Cerebellar nuclear complex (tissue), 1 donor: ENCODE measurements around the gene SNTA1.
"Not testable (repeated sequence)": the region's sequence is repeated elsewhere in the genome, so short reads cannot be mapped to it uniquely, and the experiment has no call there.

Experiments
- DNase-seq, 2 experiments: peaks; one replicate each; lab custom pipeline; 2025; lab: John Stamatoyannopoulos, UW

Gene SNTA1

DNA sequence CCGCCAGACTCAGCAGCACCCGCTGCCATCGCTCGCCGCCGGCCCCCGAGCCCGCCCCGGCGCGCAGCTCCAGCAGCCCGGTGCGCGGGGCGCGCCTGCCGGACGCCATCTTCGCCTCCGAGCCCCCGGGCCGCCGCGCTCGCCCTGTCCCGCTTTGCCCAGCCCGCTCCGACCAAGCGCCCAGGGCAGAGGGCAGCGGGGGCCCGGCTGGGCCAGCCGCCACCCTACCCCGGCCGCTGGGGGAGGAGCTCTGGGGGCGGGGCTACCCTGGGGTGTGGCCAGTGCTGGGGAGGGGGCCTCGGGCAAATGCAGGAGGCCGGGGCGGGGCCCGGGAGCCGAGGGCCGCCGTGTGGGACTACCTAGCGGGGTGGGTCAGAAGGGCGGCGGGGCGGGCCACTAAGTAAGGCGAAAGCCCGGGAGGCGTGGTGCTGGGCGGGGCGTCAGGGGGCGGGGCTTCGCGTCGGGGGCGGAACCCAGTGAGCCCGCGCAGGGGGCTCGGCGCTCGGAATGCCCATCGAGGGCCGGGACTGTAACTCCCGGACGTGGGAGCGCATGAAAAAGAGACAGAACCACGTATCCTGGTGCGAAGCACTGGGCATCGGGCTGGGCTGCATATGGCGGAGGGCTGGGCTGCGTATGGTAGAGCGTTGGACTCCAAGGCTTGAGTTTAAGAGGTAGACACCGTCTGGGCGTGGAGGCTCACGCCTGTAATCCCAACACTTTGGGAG is at the start of gene SNTA1:
SNTA1 (minus strand) TSS at position 252 of the 728 bp plus-strand sequence; CDS start at position 109, 143 bp downstream.
- DNase-seq = no peak

DNA sequence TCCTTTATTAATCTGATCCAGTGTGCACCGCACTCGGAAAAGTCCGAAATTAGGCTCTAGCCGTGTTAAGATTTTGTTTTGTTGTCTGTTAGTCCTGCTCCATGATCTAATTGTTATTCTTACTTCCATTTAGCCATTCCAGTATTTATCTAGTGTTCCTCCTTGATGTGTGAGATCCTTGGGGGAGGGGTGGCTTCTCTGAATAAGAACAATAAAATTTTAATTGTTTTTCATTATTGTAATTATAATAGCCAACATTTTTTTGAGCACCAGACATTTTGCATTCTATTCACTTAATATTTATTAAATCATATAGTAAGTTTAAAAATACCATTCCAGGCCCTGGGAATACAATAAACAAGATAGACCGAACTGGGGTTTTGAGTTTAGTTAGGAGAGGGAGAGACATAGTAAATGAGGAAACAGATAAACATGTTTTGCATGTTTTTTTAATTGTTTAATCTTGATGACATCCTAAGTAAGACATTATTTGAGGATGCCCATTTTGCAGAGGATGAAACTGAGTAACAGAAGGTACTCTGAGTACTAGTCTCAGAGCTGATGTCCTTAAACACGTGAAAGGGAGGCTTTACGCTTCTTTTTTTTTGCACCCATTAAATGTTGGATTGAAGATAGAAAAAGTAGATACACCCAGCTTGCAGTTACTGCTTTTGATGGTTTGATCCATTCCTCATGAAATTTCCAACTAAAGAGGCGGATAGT is 47.5 kb upstream of the SNTA1 start:
- no peak for DNase-seq

DNA sequence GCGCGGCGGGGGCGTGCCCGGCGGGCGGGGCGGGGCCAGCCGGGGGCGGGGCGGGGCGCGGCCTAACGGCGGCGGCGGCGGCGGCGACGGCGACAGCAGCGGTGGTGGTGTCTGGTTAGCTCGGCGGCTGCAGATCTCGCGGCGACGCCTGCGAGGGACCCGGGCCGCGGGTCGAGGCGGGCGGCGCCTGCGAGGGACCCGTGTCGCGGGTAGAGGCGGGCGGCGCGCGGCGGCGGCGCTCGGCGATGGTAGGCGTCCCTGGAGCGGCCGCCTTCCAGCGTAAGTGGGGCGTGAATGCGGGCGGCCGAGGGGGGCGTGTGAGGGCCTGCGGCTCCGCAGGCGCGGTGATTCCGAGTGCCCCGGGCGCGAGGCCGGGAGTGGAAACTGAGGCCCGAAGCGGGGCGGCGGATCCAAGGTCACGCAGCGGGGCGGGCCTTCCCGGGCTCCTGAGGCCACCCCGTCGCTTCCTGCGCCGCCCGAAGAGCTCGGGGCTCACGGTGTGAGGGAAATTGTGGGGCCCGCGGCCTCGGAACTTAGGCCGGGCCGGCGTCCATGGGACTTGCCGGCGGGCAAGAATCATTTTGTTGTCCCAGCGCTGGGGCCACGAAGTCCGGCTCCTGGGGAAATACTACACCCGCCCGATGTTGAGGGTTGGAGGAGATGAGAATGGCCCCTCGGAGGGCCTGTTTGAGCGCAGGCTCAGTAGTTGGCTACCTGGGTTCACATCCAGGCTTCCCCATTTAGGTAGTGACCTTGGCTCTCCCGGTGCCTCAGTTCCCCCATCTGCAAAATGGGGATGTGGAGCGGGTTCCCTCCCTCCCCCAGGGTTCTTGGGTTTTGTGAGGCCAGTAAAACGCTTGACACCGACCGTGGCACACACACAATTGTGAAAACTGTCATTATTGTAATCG is 46.7 kb upstream of the SNTA1 start, which contains the start of gene CBFA2T2:
CBFA2T2 (plus strand) TSS at position 74 of the 911 bp plus-strand sequence; CDS start at position 246, 172 bp downstream.
- DNase-seq = no peak

DNA sequence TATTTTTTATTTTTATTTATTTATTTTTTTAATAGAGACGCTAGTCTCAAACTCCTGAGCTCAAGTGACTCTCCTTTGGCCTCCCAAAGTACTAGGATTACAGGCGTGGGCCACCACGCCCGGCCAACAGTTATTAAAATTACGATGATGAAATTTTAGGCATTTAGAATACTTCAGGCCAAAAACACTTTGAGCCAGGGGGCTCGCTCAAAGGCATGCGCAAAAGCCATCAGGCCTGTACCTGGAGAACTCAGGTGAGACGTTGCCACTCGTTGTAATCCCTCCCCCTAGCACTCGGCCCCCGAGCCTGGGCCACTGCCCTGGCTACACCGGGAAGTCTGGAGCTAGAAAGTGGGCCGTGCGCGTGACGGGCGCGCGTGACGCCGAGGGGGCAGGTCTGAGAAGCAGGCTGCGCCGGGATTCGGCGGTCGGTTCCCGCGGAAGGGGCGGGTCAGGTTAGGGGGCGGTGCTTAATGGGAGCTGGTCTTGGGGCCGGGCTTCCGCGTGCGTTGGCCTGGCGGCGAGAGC is 46.0 kb upstream of the SNTA1 start:
- DNase-seq = peak; percentile 94 to 97

DNA sequence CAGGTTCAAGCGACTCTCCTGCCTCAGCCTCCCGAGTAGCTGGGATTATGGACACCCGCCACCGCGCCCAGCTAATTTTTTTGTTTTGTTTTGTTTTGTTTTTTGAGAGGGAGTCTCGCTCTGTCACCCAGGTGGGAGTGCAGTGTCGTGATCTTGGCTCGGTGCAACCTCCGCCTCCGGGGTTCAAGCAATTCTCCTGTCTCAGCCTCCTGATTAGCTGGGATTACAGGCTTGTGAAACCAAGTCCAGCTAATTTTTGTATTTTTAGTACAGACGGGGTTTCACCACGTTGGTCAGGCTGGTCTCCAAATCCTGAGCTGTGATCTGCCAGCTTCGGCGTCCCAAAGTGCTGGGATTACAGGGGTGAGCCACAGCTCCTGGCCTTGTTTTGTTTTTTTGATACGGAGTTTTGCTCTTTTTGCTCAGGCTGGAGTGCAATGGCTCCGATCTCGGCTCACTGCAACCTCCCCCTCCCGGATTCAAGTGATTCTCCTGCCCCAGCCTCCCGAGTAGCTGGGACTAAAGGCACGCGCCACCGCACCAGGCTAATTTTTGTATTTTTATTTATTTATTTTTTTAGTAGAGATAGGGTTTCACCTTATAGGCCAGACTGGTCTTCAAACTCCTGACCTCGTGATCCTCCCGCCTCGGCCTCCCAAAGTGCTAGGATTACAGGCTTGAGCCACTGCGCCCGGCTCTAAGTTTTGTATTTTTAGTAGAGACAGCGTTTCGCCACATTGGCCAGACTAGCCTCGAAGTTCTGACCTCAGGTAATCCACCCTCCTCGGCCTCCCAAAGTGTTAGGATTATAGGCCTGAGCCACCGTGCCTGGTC is 45.3 kb upstream of the SNTA1 start:
- DNase-seq = not testable (repeated sequence)

DNA sequence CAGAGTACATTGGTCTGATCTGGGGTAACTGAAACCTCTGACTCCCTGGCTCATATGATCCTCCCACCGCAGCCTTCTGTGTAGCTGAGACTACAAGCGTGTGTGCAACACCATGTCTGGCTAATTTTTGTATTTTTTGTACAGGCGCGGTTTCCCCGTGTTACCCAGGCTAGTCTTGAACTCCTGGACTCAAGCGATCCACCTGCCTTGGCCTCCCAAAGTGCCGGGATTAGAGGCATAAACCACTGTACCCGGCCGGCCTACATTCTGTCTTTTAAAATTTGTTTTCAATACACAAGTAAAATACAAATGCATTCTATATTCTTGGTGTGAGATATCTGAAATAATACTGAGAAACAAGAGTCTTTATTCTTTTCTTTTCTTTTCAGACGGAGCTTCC is 44.6 kb upstream of the SNTA1 start:
- DNase-seq = no peak

DNA sequence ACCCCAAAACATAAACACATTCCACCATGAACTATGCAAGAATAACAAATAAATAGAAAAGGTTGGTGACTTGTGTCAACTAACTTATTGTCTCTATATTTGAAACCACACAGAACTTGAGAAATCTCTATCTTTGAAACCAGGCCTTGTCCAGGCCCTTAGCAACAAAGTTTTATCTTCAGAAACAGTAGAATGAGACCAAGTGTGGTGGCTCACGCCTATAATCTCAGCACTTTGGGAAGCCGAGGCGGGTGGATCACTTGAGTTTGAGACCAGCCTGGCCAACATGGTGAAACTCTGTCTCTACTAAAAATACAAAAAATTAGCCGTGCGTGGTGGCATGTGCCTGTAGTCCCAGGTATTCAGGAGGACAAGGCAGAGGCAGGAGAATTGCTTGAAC is 39.6 kb upstream of the SNTA1 start:
- DNase-seq = not testable (repeated sequence)

DNA sequence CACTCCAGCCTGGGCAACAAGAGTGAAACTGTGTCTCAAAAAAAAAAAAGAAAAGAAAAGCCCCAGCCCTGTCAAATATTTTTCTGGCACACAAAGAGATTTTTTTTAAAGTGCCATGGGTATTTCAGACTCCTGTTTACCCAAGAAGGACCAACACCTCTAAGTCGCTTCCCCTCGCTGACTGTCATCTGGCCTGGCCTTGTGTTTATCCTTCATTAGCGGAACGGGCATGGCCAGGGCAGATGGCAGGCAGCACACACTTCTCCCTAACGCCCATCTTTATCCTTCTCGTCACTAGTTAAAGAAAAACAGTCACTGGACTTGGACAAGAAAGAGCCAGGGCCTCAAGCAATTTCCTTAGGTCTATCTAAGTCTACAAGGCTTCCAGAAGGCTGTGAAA is 39.0 kb upstream of the SNTA1 start:
- no peak for DNase-seq

DNA sequence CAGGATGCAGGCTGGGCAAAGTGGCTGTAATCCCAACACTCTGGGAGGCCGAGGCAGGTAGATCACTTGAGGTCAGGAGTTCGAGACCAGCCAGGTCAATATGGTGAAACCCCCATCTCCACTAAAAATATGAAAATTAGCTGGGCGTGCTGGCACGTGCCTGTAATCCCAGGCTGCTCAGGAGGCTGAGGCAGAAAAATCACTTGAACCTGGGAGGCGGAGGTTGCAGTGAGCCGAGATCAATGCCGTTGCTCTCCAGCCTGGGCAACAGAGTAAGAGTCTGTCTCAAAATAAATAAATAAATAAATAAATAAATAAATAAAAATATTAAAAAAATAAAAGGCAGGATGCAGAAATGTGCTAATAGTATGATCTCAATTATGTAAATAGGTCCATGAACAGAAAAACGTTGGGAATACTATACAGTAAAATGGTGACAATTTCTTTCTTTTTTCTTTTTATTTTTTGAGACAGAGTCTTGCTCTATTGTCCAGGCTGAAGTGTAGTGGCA is 37.9 kb upstream of the SNTA1 start:
- no peak for DNase-seq

DNA sequence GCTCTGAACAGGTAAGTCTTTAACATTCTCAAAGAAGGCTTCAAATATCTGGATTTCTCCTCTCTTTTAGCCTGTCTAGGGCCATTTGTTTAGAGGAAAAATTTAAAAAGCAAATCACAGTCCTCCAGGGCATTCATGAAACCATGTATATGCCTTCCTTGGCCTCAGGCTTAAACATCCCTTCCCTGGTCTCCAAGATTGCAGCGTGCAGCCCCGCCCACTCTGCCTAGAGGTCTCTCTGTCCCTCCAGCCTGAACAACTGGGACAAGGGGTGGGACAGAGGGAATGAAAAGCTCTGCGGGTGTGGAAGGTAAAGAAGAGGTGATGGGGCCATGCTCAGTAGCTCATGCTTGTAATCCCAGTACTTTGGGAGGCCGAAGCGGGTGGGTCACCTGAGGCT is 36.5 kb upstream of the SNTA1 start:
- DNase-seq = no peak

DNA sequence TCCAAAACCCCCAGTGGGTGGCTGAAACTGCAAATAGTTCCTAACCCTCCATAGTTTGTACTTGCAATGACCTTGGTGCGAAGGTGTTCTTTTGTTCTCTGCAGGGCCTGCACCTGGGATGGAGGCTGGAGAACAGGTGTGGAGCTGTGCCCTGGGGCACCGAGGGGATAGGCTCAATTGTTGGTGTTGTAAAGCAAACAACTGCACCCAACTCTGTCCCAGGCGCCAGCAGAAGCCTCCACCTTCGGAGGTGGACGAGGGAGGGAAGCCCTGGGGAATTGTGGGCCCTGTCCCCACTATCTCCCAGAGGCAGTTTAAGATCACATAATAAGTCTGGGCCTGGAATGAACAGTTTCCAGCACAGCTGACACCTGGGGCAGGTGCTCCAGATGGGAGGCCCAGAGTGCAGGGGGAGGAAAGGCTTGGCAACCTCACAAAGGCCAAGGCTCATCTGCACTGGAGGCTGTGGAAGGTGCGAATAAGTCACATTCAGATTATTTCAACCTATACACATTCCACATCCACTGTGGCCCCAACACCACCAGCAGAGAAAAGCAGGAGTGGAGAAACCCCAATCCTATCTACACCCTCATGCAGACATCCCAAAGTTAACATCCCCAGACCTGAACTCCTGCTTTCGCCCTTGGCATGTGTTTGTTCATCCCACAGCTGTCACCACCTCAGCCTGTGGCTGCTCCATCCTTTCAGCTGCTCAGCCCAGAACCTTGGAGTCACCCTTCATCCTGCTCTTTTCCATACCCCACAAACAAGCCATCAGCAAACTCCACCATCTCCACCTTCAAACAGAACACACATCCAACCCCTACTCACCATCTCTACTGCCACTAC is 34.0 kb upstream of the SNTA1 start:
- DNase-seq = no peak

DNA sequence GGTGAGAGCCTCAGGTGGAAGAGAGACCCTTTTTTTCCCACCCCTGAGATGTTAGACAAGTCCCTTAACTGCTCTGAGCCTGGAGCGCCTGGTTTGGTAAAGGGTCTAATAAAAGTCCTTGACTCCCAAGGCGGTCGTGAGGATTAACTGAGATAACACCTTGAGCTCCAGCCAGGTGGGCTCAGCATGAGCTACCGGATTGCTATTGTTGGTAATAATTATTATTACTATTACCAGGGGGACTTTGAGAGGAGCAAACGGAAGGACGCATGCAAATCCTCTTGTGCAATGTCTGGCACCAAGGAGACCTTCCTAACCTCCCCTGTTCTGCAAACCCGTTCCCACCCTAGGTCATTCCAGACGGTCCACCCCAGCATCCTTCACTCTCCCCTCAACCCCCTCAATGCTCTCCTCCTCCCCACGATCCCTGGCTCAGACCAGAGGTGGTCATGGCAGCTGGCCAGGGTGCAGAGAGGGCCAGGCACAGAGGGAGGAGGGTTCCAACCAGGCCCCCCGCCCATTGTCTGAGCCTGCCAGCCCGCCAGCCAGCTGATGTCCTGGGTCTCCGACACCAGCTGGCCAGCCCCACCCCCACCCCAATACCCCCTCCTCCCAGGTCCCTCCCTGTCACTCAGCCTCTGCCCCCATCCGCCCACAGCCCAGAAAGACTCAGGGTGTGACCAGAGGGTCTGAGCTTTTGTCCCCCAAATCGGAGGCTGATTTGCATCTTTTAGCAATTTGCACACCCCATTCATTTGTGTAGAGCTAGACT is 32.0 kb upstream of the SNTA1 start:
- no peak for DNase-seq

DNA sequence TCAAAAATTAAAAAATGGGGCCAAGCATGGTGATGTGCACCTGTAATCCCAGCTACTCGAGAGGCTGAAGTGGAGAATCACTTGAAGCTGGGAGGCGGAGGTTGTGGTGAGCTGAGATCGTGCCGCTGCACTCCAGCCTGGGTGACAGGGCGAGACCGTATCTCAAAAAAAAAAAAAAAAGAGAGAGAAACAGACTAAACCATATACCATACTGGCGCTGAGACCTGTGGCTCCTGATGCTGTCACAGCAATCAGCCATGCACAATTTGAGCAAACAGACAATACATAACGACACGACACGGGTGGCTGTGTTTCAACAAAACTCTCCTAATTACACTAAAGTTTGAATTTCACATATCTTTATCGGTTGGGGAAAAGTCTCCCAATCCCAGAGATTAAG is 31.4 kb upstream of the SNTA1 start:
- no peak for DNase-seq

DNA sequence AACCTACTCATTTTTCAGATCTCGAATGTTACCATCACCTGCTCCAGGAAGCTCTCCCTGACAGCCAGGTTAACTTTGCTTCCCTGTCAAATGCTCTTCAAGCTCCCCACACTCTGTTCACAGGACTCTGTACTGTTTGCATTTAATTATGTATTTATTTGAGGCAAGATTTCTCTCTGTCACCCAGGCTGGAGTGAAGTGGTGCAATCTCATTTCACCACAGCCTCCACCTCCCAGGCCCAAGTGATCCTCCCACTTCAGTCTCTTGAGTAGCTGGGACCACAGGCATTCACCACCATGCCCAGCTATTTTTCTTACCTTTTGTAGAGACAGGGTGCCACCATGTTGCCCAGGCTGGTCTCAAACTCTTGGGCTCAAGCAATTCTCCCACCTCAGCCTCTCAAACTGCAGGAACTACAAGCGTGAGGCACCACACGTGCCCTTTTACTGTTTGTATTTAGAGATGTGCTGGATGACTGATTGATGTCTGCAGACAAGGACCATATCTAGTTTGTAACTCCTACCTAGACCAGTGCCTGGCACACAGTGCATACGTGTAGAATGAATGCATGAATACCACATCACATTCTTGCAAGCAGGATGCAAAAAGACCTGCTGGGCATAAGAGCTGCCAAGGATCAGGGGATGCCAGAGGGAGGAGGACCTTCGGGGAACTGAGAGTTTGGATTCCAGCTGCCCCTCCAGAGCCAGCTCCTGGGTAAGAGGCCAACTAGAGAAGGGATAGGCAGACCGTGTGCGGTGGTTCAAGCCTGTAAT is 30.7 kb upstream of the SNTA1 start:
- no peak for DNase-seq

DNA sequence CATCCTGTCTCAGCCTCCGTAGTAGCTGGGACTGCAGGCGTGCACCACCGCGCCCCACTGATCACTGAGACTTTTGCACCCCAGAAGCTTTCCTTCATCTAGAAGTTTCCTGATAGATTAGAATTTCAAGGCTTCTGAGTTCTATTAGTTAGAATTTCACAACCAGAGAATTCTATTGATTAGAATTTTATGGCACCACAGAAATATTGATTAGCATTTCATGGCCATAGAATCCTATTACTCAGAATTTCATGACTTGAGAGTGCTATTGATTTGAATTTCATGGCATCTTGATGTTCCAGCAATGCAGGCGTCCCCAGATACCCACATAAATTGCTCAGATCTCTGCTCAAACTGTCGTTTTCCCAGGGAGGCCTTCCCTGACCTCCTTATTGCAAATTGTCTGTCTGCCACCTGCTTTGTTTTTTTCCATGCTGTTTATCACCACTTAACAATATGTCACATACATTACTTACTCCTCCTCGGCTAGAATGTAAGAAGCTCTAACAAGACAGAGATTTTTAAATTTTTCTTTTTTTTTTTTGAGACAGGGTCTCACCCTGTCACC is 29.4 kb upstream of the SNTA1 start:
- no peak for DNase-seq

DNA sequence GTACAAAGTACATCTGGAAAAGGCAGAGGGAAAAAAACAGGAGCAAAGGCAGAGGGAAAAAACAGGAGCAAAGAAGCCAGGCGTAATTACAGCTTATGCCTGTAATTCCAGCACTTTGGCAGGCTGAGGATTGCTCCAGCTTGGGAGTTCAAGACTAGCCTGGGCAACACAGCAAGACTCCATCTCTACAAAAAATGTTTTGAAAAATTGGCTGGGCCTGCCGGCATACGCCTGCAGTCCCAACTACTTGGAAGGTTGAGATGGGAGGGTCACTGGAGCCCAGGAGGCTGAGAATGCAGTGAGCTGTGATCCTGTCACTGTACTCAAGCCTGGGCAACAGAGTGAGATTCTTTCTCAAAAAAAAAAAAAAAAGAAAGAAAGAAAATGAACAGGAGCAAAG is 27.3 kb upstream of the SNTA1 start:
- DNase-seq = no peak

DNA sequence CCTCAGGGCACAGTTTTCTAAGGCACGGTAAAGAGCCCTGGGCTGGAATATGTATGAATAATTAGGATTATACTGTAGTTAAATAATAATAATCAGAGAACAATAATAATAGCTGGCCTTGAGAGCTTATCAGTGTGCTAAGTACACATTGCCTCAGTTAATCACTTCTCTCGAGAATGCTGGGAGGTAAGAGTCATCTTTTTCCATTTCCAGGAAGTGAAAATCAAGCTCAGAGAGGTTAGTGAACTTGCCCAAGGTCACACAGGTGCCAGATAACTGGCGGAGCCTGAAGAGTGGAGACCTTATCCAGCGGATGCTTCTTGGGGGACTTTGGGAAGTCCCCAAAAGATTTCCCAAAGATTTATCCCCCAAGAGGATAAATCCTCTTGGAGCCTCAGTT is 26.9 kb upstream of the SNTA1 start:
- DNase-seq = no peak

DNA sequence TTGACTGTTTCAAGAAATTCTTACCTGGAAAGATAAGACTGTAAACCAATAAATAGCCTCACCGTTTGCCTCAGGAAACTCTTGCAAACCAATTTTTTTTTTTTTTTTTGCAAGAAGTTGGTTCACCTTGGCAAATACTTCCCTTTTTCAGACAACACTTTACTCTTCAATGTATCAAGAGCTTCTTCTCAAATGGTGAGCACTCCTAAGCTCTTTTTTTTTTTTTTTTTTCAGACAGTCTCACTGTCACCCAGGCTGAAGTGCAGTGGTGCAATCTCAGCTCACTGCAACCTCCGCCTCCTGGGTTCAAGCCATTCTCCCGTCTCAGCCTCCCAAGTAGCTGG is 22.7 kb upstream of the SNTA1 start:
- no peak for DNase-seq
